Parathyroid adenoma (tissue), 2 donors: ENCODE measurements around the gene CCL4.
"Not testable (repeated sequence)": the region's sequence is repeated elsewhere in the genome, so short reads cannot be mapped to it uniquely, and the experiment has no call there.

Experiments
- H2AFZ ChIP-seq: fragments of 300-600 bp; sonication (generic); one replicate; pipeline ENCODE4 v1.7.0; 2017; ENCODE audit warnings: antibody characterized with exemption, mild to moderate bottlenecking
- H3K27ac ChIP-seq: fragments of 300-600 bp; sonication (generic); one replicate; pipeline ENCODE4 v1.7.0; 2017
- H3K27me3 ChIP-seq: fragments of 300-600 bp; sonication (generic); one replicate; pipeline ENCODE4 v1.7.0; 2017; ENCODE audit warnings: low read length; ENCODE audit not compliant: control insufficient read depth, insufficient read depth
- H3K36me3 ChIP-seq: fragments of 300-600 bp; sonication (generic); one replicate; pipeline ENCODE4 v1.7.0; 2017; ENCODE audit warnings: low read length; ENCODE audit not compliant: control insufficient read depth, insufficient read depth
- H3K4me1 ChIP-seq: fragments of 300-600 bp; sonication (generic); one replicate; pipeline ENCODE4 v1.7.0; 2017; ENCODE audit warnings: control low read depth
- H3K4me2 ChIP-seq: fragments of 300-600 bp; sonication (generic); one replicate; pipeline ENCODE4 v1.7.0; 2017; ENCODE audit warnings: low read length
- H3K4me3 ChIP-seq: fragments of 300-600 bp; sonication (generic); one replicate; pipeline ENCODE4 v1.7.0; 2017; ENCODE audit warnings: low read depth, low read length
- H3K79me2 ChIP-seq: fragments of 300-600 bp; sonication (generic); one replicate; pipeline ENCODE4 v1.7.0; 2017; ENCODE audit warnings: control low read depth
- H3K9ac ChIP-seq: fragments of 300-600 bp; sonication (generic); one replicate; pipeline ENCODE4 v1.7.0; 2017; ENCODE audit warnings: mild to moderate bottlenecking
- H3K9me3 ChIP-seq: fragments of 300-600 bp; sonication (generic); one replicate; pipeline ENCODE4 v1.7.0; 2017; ENCODE audit warnings: low read length; ENCODE audit not compliant: control insufficient read depth
- TF ChIP-seq, protein P1 (sequence below): fragments of 300-600 bp; sonication (generic); IDR thresholded peaks from one replicate; pipeline ENCODE4 v1.7.0; 2017; ENCODE audit warnings: antibody characterized with exemption, mild to moderate bottlenecking
- donor health status: primary hyperparathyroidism.

The CCL4 gene

DNA sequence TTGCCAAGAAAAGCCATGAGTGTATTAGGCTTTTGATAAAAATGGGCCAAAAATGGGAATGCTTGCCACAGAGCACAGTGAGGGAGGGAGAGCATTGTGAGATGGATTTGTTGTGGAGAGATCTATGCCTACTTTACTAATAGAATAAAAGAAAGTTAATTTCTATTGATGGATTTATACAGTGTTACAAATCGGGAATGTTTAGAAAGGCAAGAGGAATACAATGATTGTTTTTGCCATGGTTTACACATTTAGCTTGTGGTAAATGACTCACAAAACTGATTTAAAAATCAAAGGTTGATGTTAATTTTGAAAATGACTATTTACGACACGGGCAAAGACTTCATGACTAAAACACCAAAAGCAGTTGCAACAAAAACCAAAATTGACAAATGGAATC, 16.6 kb downstream of the CCL4 start:
- TF ChIP-seq, protein P1, sequence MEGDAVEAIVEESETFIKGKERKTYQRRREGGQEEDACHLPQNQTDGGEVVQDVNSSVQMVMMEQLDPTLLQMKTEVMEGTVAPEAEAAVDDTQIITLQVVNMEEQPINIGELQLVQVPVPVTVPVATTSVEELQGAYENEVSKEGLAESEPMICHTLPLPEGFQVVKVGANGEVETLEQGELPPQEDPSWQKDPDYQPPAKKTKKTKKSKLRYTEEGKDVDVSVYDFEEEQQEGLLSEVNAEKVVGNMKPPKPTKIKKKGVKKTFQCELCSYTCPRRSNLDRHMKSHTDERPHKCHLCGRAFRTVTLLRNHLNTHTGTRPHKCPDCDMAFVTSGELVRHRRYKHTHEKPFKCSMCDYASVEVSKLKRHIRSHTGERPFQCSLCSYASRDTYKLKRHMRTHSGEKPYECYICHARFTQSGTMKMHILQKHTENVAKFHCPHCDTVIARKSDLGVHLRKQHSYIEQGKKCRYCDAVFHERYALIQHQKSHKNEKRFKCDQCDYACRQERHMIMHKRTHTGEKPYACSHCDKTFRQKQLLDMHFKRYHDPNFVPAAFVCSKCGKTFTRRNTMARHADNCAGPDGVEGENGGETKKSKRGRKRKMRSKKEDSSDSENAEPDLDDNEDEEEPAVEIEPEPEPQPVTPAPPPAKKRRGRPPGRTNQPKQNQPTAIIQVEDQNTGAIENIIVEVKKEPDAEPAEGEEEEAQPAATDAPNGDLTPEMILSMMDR = no peak
- Histone ChIP-seq H2AFZ (no peak overlapping the region), H3K9ac (no peak overlapping the region), H3K4me2 (no peak overlapping the region), H3K9me3 (no peaks in the 10 kb centered on the region), H3K4me3 (no peak overlapping the region), H3K27ac (no peak overlapping the region), H3K4me1 (peaks cover 5% of the 10 kb centered on the region), H3K79me2 (no peaks in the 10 kb centered on the region), H3K36me3 (no peaks in the 10 kb centered on the region), H3K27me3 (no peaks in the 10 kb centered on the region)

- H3K9me3 ChIP-seq, H3K4me1 ChIP-seq, H3K27me3 ChIP-seq, H3K79me2 ChIP-seq, H3K4me3 ChIP-seq, H3K36me3 ChIP-seq, H3K9ac ChIP-seq, H3K27ac ChIP-seq, H2AFZ ChIP-seq, H3K4me2 ChIP-seq: not testable (repeated sequence)
Observed at GRCh38 chr17:36121099-36121498, 17.5 kb downstream of the CCL4 start.

DNA sequence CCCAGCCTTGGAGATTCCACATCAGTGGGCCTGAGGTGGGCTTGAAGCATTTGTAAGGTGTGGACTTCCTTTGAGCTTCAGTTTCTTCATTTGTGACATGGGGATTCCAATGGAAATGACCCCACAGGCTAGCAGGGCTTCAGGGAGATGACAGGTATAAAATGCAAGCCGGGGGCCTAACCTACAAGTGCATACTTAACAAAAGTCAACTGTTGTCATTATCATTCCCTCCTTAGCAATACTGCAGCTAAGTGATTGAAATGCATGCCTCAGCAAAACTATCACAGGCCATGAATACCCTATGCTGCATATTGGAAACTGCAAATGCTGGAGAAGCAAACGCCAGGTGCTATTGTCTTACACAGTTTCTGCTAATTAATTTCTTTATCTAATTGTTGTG, 19.8 kb downstream of the CCL4 start:
- Histone ChIP-seq H3K4me2 (no peak overlapping the region), H3K27ac (no peak overlapping the region), H3K4me3 (no peak overlapping the region), H3K27me3 (no peaks in the 10 kb centered on the region), H3K36me3 (no peaks in the 10 kb centered on the region), H3K79me2 (no peaks in the 10 kb centered on the region), H3K4me1 (peaks cover 1% of the 10 kb centered on the region), H3K9ac (no peak overlapping the region), H2AFZ (no peak overlapping the region), H3K9me3 (no peaks in the 10 kb centered on the region)
- TF ChIP-seq, protein P1 = no peak

GRCh38 chr17:36124879-36125824, 21.5 kb downstream of the CCL4 start:
- Histone ChIP-seq H2AFZ (no peak overlapping the region), H3K27me3 (no peaks in the 10 kb centered on the region), H3K36me3 (no peaks in the 10 kb centered on the region), H3K79me2 (no peaks in the 10 kb centered on the region), H3K27ac (no peak overlapping the region), H3K9me3 (no peaks in the 10 kb centered on the region), H3K9ac (no peak overlapping the region), H3K4me2 (no peak overlapping the region), H3K4me3 (no peak overlapping the region), H3K4me1 (no peaks in the 10 kb centered on the region)
- TF ChIP-seq, protein P1 = no peak

- Histone ChIP-seq H3K9me3 (no peaks in the 10 kb centered on the region), H3K4me3 (no peak overlapping the region), H3K27me3 (no peaks in the 10 kb centered on the region), H3K79me2 (no peaks in the 10 kb centered on the region), H3K4me1 (peaks cover 4% of the 10 kb centered on the region), H2AFZ (no peak overlapping the region), H3K4me2 (no peak overlapping the region), H3K36me3 (no peaks in the 10 kb centered on the region), H3K27ac (no peak overlapping the region), H3K9ac (no peak overlapping the region)
- TF ChIP-seq, protein P1 = no peak
Observed at GRCh38 chr17:36127199-36127893, 23.7 kb downstream of the CCL4 start.
